Measurements from ENCODE around the gene CNKSR2.

Gene CNKSR2

DNA sequence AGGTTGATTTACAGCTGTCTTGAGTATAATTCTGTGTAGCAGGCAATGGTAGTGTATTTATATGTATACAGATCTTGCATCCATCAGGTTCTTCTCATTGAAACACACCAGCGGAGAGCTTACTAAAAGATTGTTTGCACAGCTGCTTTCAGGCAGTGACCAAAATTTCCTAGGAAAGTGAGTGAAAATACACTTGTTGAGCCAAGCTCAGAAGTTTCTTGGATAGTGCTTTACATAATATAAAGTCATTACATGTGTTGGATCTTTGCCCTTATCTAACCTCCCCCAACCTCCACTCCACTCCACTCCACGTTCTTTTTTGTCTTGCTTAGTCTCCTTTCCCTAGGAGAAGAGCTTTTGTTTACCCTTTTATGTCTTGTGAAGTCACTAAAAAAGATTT, 34.1 kb downstream of the CNKSR2 start:
- no peak overlapping the region for H3K4me3 ChIP-seq (IDR thresholded peaks at IDR 0.05; ENCODE audit: insufficient read depth, low read depth, low read length)
- no peak overlapping the region for H3K9ac ChIP-seq
- H3K4me2 ChIP-seq = no peak overlapping the region
- H3K27ac ChIP-seq = no peak overlapping the region
- no peaks in the 10 kb centered on the region for H3K4me1 ChIP-seq (ENCODE audit: low read depth, poor library complexity, severe bottlenecking)
- H3K36me3 ChIP-seq (ENCODE audit: insufficient read depth) = no peaks in the 10 kb centered on the region
- no peaks in the 10 kb centered on the region for H4K20me1 ChIP-seq (ENCODE audit: insufficient read depth)
- TF ChIP-seq, protein P1, sequence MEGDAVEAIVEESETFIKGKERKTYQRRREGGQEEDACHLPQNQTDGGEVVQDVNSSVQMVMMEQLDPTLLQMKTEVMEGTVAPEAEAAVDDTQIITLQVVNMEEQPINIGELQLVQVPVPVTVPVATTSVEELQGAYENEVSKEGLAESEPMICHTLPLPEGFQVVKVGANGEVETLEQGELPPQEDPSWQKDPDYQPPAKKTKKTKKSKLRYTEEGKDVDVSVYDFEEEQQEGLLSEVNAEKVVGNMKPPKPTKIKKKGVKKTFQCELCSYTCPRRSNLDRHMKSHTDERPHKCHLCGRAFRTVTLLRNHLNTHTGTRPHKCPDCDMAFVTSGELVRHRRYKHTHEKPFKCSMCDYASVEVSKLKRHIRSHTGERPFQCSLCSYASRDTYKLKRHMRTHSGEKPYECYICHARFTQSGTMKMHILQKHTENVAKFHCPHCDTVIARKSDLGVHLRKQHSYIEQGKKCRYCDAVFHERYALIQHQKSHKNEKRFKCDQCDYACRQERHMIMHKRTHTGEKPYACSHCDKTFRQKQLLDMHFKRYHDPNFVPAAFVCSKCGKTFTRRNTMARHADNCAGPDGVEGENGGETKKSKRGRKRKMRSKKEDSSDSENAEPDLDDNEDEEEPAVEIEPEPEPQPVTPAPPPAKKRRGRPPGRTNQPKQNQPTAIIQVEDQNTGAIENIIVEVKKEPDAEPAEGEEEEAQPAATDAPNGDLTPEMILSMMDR (conservative IDR thresholded peaks at IDR 0.05; ENCODE audit: low read depth, low read length) = no peak
- H2AFZ ChIP-seq (ENCODE audit: low read depth) = no peak overlapping the region
- no peaks in the 10 kb centered on the region for H3K79me2 ChIP-seq (ENCODE audit: insufficient read depth, low read depth)
- H3K27me3 ChIP-seq (ENCODE audit: insufficient read depth, low read depth) = no peaks in the 10 kb centered on the region

- no peak overlapping the region for H2AFZ ChIP-seq (ENCODE audit: low read depth)
- H3K4me1 ChIP-seq (ENCODE audit: low read depth, poor library complexity, severe bottlenecking) = no peaks in the 10 kb centered on the region
- no peak overlapping the region for H3K27ac ChIP-seq
- TF ChIP-seq, protein P1 (conservative IDR thresholded peaks at IDR 0.05; ENCODE audit: low read depth, low read length) = no peak
- no peak overlapping the region for H3K4me3 ChIP-seq (IDR thresholded peaks at IDR 0.05; ENCODE audit: insufficient read depth, low read depth, low read length)
- no peaks in the 10 kb centered on the region for H4K20me1 ChIP-seq (ENCODE audit: insufficient read depth)
- no peaks in the 10 kb centered on the region for H3K27me3 ChIP-seq (ENCODE audit: insufficient read depth, low read depth)
- no peak overlapping the region for H3K4me2 ChIP-seq
- H3K36me3 ChIP-seq (ENCODE audit: insufficient read depth) = no peaks in the 10 kb centered on the region
- H3K9ac ChIP-seq = no peak overlapping the region
- H3K79me2 ChIP-seq (ENCODE audit: insufficient read depth, low read depth) = no peaks in the 10 kb centered on the region
Measured at GRCh38 chrX:21408788-21409187, 34.6 kb downstream of the CNKSR2 start.

- H3K36me3 ChIP-seq (ENCODE audit: insufficient read depth) = no peaks in the 10 kb centered on the region
- H3K27ac ChIP-seq = no peak overlapping the region
- TF ChIP-seq, protein P1 (conservative IDR thresholded peaks at IDR 0.05; ENCODE audit: low read depth, low read length) = no peak
- no peak overlapping the region for H3K4me2 ChIP-seq
- H3K9ac ChIP-seq = no peak overlapping the region
- no peaks in the 10 kb centered on the region for H3K27me3 ChIP-seq (ENCODE audit: insufficient read depth, low read depth)
- no peaks in the 10 kb centered on the region for H4K20me1 ChIP-seq (ENCODE audit: insufficient read depth)
- no peak overlapping the region for H2AFZ ChIP-seq (ENCODE audit: low read depth)
- no peaks in the 10 kb centered on the region for H3K79me2 ChIP-seq (ENCODE audit: insufficient read depth, low read depth)
- no peak overlapping the region for H3K4me3 ChIP-seq (IDR thresholded peaks at IDR 0.05; ENCODE audit: insufficient read depth, low read depth, low read length)
- no peaks in the 10 kb centered on the region for H3K4me1 ChIP-seq (ENCODE audit: low read depth, poor library complexity, severe bottlenecking)
Measured at GRCh38 chrX:21412029-21412428, 37.8 kb downstream of the CNKSR2 start.

GRCh38 chrX:21412883-21413282, 38.7 kb downstream of the CNKSR2 start:
- Histone ChIP-seq H3K79me2 (ENCODE audit: insufficient read depth, low read depth) (no peaks in the 10 kb centered on the region), H3K27ac (no peak overlapping the region), H3K4me2 (no peak overlapping the region), H3K4me1 (ENCODE audit: low read depth, poor library complexity, severe bottlenecking) (no peaks in the 10 kb centered on the region), H4K20me1 (ENCODE audit: insufficient read depth) (no peaks in the 10 kb centered on the region), H2AFZ (ENCODE audit: low read depth) (no peak overlapping the region), H3K27me3 (ENCODE audit: insufficient read depth, low read depth) (no peaks in the 10 kb centered on the region), H3K9ac (no peak overlapping the region), H3K36me3 (ENCODE audit: insufficient read depth) (no peaks in the 10 kb centered on the region), H3K4me3 (IDR thresholded peaks at IDR 0.05; ENCODE audit: insufficient read depth, low read depth, low read length) (no peak overlapping the region)
- TF ChIP-seq, protein P1 (conservative IDR thresholded peaks at IDR 0.05; ENCODE audit: low read depth, low read length) = no peak

Measured in KMS-11 (cell line).